ENCODE data around the gene PRUNE2.

PRUNE2 gene

DNA sequence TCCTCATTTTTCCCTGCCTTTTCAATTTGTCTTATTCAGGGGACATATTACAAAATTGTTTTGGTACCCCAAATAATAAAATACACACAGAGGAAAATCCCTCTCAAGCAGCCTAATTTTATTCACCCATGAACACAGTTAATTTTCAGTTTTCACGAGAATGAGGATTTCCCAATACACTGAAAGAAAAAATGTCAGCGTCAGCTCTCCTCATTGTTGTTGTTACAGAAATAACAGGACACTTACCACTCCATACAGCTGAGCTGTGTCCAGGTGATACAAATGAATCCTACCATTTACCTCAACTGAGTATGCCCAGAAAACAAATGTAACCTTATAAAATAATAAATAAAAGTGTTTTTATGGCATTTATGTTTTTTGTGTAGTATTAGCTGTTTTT is 286.3 kb downstream of the PRUNE2 start:
- no peak for DNase-seq

DNA sequence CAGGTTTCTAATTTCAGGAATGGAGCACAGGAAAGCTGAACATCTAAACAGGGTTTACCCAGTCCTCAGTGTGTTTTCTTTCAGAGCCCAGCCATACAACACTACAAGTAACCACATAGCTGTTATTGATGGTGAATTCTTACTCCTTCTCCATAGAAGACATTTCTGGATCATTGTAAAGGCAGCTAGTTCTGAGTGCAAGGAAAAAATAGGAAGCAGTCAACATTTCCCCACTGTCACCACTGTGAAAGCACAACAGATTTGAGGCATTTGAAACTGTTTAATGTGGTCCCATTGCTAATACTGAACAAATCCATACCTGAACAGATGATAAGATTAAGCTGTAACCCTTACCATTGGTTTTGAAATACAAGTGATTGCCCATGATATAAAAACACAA is 286.7 kb downstream of the PRUNE2 start:
- DNase-seq, result no peak

DNA sequence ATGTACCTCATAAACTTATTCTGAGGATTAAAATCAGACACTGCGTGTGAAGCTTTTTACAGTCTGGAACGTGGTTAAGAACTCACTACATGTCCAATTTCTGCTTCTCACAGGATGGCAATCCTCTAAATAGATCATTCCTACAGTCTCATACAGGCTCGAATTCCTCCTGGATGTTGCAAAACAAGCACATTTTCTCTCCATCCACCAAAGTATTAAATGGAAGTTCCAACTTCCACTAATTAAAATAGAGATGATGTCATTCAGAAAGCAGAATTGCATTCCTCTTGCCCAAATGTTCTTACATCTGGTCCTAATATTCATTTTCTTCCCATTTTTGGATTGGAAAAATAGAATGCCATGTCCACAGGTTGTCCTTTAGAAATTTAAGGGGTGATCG is 287.2 kb downstream of the PRUNE2 start:
- DNase-seq, result no peak

DNA sequence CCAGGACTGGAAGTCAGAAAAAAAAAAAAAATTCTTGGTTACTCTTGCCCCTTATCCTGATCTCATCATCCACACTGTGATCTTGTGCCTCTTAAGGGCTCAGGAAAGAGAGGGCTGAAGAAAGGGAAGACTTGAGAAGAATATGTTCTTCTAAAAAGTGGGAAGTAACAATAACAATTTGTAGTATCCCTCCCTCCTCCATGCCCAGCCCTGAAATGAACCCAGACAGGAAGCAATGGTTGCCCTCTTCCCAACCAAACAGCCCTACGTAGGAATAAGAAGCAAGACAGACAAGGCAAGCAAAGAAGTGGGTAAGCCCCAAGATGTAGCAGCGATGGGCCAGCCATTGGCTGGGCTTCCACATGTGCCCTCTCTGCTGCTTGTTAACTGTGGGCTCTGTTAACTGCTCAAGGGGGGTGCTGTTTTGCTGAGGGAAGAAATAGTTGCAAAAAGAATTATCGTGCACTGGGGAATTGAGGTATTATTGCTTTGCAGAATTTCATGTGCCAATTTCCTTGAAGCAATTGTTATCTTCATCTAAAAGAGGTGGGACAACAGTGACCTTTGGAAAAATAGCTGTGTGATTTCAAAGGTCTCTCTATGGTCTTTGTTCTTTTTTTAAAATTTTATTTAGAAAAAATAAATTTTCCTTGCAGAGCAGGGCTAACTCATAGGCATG is 288.3 kb downstream of the PRUNE2 start:
- DNase-seq, result no peak

DNA sequence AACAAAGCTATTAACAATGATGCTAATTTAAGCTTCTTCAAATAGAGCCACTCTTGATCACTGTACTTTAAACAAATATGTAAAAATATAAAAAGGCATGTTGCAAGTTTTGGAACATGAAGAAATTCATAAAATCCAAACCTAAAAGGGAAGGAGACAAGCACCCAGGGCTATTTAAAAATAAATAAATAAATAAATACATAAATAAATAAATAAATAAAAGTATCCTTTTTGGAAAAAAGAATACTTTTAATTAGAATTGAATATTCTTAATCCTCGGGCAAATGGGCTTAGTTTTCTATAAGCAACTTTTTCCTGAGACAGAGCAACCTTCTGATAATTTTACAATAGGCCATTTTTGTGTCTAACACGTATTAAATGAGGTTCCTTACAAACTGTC is 289.1 kb downstream of the PRUNE2 start:
- DNase-seq, result no peak

DNA sequence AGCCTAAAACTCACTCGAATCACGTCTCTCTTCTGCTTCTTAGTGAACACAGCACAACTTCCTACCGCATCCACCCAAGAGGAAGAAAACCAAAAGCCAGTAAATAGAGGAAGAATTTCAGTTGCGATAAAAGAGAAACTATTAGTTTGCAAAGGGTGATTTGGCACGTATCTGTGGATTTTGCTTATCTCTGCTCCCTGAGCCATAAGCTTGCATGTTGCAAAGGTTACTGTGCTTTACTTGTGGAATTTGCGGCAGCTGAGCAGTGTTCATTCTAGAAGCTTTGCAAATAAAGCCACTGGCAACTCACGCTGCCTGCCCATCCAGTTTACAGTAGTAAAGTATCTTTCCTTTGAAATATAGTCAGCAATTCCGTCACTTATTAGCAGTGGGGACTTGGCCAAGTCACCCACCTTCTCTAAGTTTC is 290.7 kb downstream of the PRUNE2 start:
- DNase-seq, result no peak

DNA sequence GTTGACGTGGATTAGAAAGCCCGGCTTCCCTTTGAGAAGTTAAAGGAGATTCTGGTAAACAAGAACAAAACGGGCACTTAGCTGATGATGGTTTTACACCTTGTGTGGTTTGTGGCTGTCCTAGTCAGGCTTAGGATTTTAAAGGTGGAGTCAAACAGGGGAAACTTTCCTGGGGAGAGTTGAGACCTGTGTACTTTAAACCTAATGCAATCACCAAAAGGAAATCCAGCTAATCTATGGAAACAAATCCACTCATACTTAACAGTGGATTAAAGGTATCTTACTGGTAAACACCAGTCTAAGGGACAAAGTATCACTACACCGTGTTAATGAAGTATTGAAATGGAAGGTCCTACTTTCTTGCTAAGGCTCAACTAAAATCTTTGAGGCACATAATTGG is 291.9 kb downstream of the PRUNE2 start:
- no peak for DNase-seq

DNA sequence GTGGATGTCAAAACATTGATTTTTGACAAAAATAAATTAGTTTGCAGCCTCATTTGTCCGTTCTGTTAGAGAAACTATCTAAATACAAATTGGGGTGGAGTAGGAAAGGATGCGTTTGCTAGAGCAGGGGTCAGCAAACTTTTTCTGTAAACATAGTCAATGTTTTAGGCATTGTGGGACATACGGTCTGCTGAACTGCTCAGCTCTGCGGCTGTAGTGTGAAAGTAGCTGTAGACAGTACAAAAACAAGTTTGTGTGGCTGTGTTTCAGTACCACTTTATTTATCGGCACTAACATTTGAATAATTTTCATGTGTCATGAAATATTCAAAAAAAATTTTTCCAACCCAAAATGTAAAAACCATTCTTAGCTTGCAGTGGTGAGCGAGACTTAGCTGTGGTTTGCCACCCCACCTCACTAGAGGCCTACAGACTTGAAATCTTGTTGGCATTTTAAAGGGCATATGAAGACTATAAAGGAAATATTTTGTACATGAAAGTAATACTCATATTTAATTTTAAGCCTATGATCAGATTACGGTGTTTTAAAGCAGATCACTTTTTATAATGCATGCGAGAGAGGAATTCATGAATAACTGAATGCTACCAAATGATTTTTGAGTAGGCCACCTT is 292.6 kb downstream of the PRUNE2 start:
- DNase-seq, result no peak

DNA sequence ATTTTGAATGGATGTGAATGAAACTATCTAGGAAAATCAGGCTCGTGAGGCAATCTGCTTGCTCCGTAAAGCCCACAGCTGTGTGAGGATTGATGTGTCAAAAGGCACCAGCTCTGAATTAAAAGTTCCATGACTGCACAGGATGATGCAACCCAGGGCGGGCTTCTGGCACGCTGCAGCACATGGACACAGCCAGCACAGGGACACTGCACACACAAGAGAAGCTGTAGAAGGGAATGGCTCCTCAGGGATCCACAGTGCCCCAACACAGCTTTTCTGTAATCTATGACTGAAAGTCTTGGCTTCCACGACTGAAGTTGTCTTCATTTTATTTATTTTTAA is 295.9 kb downstream of the PRUNE2 start:
- no peak for DNase-seq

DNA sequence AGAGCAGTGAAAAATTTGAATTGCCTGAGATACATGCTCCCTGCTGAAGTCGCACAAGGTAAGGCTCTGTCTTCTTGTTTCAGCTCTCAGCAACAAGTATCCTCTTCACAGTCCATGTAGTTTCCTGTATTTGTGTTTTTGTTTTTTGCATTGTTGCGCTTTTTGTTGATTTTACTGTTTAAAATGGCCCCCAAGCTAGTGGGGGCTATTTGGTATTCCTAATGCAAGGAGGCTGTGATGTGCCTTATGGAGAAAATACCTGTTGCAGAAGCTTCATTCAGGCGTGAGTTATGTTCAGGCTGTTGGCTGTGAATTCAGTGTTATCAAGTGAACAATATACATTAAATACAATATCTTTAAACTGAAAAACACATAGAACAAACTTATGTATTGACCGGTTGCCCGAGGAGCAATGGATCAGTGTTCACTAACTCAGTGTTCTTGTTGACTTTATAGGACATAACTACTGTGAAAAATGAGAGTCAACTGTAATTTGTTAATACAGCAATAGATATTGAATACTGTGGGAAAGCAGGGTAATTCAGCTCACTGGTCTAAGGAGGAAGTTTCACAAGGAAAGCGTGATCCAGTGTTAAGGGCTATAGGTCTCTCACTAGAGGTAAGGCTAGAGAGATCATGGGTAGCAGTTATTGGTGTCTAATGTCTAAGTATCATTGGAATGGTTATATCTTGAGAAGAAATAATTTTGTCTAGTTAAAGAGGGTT is 296.5 kb downstream of the PRUNE2 start:
- no peak for DNase-seq

DNA sequence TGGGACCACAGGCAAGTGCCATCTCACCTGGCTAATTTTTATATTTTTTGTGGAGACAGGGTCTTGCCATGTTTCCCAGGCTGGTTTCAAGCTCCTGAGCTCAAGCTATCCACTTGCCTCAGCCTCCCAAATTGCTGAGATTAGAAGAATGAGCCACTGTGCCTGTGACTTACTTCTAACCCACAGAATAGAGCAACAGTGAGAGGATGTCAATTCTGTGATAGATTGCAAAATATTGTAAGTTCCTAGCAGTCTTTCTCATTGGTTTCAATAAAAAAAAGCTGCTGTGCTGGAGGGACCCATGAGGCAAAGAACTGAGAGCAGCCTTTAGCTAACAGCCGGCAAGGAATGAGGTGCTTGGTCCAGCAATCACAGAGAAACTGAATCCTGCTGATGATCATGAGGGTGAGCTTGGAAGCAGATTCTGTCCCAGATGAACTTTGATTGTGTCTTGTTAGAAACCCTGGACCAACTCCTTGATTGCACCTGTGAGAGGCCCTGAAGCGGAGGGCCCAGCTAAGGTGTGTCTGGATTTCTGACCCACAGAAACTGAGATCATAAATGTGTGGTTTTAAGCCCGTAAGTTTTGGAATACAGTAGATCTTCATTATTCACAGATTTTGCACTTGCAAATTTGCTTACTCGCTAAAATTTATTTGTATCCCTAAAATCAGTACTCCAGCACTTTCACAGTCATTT is 297.2 kb downstream of the PRUNE2 start:
- no peak for DNase-seq

DNA sequence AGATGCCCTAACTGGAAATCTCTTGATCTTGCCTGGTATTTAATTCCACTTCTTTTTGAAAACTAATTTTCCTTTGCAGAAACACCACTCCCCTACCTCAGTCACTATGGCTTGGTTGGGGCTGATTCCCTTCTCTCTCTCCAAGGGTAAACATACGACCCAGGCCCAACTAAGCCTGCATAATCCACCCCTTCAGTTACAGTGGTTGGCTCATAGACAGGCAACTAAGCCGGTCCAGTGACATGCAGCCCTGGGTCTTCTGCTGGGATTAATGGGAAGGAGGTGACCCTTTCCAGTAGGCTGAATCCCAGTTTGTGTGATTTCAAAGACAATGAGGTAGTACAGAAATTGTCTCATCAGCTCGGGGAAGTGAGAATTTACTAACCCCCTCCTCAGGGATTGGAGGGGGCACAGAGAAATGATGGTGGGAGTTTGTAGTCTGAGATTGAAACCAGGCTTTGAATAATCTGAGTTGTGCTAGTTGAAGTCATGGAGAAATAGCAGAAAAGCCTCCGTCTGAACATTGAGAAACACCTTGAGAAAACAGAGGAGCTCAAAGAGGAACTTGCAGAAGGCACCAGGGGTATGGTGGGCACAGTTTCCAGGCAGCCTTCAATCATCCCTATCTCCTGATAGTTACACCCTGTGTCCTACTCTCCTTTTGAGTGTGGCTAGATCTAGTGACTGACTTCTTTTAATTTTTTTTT is 298.0 kb downstream of the PRUNE2 start:
- DNase-seq, result no peak

DNA sequence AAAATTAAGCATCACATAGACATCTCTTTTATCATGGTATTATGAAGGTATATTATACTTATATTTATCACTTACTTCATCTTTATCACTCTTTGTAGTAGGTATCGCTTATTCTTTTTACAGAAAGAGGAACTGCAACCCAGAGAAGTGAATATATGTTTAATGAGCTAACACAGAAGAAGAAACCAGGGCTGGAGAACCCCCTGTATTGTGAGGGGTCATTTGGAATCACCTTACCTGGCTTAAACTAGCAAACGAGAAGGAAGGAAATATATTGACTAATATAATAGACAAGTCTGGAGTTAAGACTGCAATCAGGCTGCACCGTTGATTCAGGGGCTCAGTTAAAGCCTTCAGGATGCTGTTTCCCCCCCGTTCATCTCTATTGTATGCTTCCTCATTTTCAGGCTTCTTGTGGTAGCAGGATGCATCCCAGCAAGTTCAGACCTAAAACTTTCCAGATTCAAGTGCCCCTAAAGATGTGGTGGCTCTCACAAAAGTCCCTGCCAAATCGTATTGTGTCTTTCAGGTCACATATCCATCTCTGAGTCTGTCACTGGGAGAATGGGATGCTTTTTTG is 300.5 kb downstream of the PRUNE2 start:
- DNase-seq, result no peak

DNA sequence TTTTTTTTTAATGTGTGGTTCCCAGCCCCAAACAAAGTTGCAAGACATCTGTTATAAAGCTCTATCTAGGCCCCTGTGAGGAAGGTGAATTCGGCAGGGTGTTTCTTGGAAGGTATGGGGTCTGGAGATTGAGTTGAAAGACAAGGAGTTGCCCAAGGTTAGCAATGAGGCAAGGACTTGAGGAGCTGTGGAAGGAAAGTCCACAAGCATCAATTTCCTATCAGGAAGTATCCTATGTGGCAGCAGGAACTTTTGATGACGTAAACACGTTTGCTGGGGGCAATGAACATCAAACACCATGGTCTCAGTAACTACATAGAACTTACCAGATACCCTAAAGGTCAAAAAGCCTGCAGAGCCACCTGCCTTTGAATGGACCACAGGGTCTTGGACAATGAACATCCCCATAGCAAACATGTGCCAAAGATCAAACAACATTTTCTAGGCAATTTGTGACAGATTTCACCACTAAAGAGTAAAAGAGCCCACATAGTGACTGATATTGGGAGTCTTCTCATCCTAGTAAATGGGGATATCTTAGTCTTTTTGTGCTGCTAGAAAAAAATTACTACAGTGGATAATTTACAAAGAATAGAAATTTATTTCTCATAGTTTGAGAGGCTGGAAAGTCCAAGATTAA is 301.9 kb downstream of the PRUNE2 start:
- no peak for DNase-seq

DNA sequence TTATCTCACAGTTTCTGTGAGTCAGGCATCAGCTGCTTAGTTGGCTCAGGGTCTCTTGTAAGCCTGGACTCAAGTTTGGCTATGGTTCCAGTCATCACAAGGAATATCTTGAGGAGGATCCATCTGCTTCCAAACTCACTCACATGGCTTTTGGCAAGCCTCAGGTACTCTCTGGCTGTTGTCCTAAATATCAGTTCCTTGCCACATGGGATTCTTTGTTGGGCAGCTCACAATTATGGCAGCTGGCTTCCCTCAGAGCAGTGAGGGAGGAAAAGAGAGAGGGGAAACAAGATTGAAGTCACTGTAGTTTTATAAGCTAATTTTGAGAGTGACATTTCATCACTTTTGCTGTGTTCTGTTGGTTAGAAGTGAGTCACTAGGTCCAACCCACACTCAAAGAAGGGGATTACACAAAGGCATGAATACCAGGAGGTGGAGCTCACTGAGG is 302.4 kb downstream of the PRUNE2 start:
- DNase-seq, result no peak

DNA sequence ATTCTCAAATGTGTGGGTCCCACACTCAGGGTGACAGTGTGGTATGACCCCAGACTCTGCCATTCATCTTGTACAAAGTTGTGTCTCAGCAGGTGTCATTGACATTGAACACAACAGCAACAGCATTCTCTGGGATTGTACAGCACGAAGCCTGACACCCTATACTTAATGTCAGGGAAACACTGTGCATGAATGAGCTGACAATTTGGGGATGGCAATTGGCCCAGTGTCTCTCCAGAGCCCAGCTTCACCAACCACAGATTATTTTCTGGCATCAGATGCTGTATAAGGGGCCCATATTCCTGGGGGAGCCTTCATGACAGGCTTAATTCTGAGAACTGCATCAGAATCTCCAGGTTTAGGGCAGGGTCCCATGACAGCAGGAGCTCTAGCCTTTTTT is 303.7 kb downstream of the PRUNE2 start:
- DNase-seq, result no peak

DNA sequence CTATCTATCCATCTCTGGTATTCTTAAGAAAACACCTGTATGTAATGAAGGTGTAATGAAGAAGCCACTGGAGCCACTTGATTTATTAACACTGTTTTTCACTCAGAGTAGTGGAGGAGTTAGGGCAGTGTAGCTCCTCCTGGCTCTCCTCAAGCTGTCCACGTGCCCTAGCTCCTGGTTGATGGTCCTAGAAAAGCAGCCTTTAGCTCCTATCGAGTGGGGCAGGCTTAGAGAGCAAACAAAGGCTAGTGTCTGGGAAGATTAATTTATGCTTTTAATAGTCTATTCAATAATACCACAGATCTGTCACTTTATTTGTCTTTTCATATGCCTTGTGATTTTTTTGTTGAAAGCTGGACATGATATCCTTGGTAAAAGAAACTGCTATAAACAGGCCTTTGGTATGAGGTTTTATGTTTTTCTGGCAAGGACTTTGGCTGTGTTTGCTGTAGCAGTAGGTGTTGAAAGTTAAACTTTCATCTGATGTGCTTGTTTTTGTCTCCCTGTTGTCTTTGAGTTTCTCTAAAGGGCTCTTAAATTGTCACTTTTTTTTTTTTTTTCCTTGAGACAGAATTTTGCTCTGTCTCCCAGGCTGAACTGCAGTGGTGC is 305.8 kb downstream of the PRUNE2 start:
- DNase-seq, result no peak

DNA sequence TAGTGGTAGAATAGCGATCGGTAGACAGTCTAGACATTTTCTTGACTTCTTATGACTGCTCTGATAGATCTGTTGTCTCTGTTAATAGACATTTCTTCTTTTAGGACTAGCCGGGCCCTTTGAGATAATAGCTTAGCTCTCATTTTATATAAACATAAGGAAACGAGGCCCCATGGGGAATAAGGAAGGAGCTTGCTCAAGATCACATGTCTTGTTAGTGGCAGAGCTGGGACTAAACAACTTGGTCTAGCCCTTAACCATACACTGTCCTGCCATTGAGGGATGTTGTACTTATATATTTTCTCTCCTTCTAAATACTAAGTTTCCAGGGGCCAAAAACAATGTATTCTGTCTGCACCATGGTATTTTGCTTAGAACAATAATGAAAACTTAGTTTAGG is 306.9 kb downstream of the PRUNE2 start:
- no peak for DNase-seq

DNA sequence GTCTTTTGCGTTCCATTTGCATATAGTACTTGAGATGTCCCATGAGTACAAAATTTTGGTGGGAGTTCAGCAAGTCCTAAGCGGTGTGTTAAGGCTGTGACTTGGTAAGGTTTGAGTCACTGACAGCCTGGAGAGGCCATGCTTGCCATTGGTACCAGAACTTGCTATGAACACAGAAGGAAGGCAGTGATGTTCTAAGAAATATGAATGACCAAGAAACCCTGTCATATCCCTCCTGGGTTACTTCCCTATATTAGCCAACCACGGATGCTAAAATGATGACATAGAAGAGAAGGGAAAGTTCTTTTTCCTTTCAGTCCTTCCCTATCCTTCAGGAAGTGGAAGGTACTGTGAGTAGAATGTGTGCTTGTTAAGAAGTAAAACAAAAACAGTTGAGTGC is 310.3 kb downstream of the PRUNE2 start:
- DNase-seq, result no peak

DNA sequence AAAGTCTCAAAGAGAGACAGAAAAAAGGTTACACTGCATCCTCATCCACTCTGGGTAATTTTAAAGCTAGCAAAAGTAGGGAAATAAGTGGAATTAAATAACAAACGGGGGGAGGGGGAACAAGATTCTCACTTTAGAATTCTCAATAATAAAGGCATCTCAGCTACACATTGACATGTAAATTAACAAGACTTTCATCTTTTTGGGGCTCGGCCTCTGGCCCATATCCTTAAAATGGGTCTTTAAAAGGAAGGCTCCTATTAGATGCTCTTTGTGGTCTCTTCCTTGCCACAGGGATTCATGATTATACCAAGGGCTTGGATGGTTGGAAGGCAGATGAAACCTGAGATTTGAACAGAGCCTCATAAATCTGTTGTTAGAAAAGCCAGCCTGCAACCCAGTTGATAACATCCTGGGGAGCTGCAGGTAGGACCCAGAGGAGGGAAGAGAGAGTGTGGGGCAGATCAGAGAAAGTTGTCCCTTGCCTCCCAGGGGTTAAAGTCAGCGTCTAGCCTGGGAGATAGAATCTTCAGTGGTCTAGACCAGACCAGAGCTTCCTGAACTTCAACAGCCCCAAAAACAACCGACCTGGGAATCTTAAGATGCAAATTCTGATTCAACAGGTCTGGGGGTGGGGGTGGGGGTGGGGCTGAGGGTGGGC is 311.0 kb downstream of the PRUNE2 start:
- DNase-seq, result no peak

All from retina (tissue), 1 donor.